ENCODE data around the gene KLHL22.

The KLHL22 gene

GRCh38 chr22:20427104-20427944, 68.3 kb downstream of the KLHL22 start:
- Histone ChIP-seq H3K27me3 (ENCODE audit: control insufficient read depth, insufficient read depth, low read length) (peaks cover 16% of the 10 kb centered on the region), H3K9ac (ENCODE audit: low read length) (no peak overlapping the region), H3K4me3 (ENCODE audit: low read length) (no peak overlapping the region), H3K27ac (ENCODE audit: low read depth, low read length) (no peak overlapping the region), H3K36me3 (ENCODE audit: control insufficient read depth, insufficient read depth, low read length) (peaks cover 2% of the 10 kb centered on the region), H3K4me1 (ENCODE audit: control insufficient read depth, insufficient read depth, low read length) (peaks cover 12% of the 10 kb centered on the region)

DNA sequence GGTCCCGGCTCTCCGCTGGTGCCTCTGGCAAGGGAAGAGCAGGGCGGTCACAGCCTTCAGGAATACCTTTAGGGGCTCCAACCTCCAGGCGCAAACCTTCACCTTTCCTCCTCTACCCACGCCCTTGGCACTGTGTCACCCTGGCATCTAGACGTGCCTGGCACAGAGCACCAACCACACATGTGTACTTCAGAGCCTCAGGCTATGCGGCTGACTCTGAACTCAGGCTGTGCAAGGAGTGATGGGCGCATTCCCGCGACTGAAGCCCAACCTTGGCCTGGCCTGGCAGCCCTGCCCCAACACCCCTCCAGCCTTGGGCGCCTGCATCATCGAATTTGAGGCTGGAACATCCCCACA, 69.4 kb downstream of the KLHL22 start:
- Histone ChIP-seq H3K9ac (ENCODE audit: low read length) (no peak overlapping the region), H3K27me3 (ENCODE audit: control insufficient read depth, insufficient read depth, low read length) (peaks cover 10% of the 10 kb centered on the region), H3K27ac (ENCODE audit: low read depth, low read length) (no peak overlapping the region), H3K4me3 (ENCODE audit: low read length) (no peak overlapping the region), H3K4me1 (ENCODE audit: control insufficient read depth, insufficient read depth, low read length) (peaks cover 11% of the 10 kb centered on the region), H3K36me3 (ENCODE audit: control insufficient read depth, insufficient read depth, low read length) (peaks cover 2% of the 10 kb centered on the region)

- Histone ChIP-seq H3K27ac (ENCODE audit: low read depth, low read length) (no peak overlapping the region), H3K4me3 (ENCODE audit: low read length) (no peak overlapping the region), H3K4me1 (ENCODE audit: control insufficient read depth, insufficient read depth, low read length) (peaks cover 10% of the 10 kb centered on the region), H3K27me3 (ENCODE audit: control insufficient read depth, insufficient read depth, low read length) (peaks cover 9% of the 10 kb centered on the region), H3K9ac (ENCODE audit: low read length) (no peak overlapping the region), H3K36me3 (ENCODE audit: control insufficient read depth, insufficient read depth, low read length) (peaks cover 2% of the 10 kb centered on the region)
Measured at GRCh38 chr22:20425566-20426258, 69.9 kb downstream of the KLHL22 start.

- Histone ChIP-seq H3K36me3 (ENCODE audit: control insufficient read depth, insufficient read depth, low read length) (peaks cover 2% of the 10 kb centered on the region), H3K27ac (ENCODE audit: low read depth, low read length) (no peak overlapping the region), H3K4me3 (ENCODE audit: low read length) (no peak overlapping the region), H3K4me1 (ENCODE audit: control insufficient read depth, insufficient read depth, low read length) (peaks cover 10% of the 10 kb centered on the region), H3K27me3 (ENCODE audit: control insufficient read depth, insufficient read depth, low read length) (peaks cover 9% of the 10 kb centered on the region), H3K9ac (ENCODE audit: low read length) (no peak overlapping the region)
Measured at GRCh38 chr22:20424932-20425565, 70.5 kb downstream of the KLHL22 start.

DNA sequence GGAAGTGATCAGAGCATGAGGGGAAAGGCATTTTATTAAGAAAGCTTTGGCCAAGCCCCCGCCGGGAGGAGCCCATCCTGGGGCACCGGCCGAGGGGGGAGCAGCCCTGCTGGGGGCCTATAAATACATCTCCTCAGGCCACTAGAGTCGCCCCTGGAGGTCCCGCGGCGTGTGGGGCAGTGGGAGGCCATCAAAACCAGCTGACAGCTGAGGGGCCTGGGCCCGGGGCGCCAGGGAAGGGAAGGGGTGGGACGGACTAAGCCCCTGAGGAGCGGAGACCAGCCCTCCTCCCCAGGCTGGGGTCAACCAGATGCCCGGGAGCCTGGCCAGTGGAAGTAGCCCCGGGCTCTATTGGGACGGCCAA, 71.0 kb downstream of the KLHL22 start:
- H3K27ac ChIP-seq (ENCODE audit: low read depth, low read length): no peak overlapping the region
- H3K9ac ChIP-seq (ENCODE audit: low read length): no peak overlapping the region
- H3K4me1 ChIP-seq (ENCODE audit: control insufficient read depth, insufficient read depth, low read length): peaks cover 10% of the 10 kb centered on the region
- peaks cover 9% of the 10 kb centered on the region for H3K27me3 ChIP-seq (ENCODE audit: control insufficient read depth, insufficient read depth, low read length)
- H3K36me3 ChIP-seq (ENCODE audit: control insufficient read depth, insufficient read depth, low read length): peaks cover 2% of the 10 kb centered on the region
- no peak overlapping the region for H3K4me3 ChIP-seq (ENCODE audit: low read length)

DNA sequence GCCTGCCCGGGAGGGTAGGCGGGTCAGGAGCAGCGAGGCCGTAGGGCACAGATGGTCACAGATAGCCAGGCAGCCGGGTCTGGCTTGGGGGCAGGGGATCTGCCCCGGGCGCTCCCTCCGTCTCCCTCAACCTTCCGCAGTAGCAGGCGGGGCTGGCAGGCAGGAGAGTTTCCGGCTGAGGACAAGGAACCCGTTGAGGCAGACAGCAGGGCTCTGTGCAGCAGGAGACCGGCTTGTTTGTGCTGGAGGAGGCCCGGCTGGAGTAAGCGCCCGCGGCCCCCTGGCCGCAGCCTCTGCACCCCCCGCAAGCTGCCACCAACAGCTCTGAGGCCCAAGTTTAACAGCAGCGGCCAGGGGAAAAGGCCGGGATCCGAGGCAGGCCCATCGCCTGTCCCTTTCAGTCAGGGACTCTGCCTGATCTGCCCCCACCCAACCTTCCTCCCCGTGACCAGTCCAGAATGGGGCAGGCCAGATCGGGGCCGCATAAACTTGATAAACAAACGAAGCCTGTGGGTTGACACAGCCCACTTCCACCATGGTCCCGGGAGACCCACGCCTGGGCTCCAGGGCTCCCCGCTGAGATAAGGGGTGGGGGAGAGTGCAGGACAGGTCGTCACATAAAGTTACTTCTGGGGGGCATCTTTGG, 71.6 kb downstream of the KLHL22 start:
- Histone ChIP-seq H3K36me3 (ENCODE audit: control insufficient read depth, insufficient read depth, low read length) (peaks cover 2% of the 10 kb centered on the region), H3K9ac (ENCODE audit: low read length) (no peak overlapping the region), H3K27me3 (ENCODE audit: control insufficient read depth, insufficient read depth, low read length) (peaks cover 9% of the 10 kb centered on the region), H3K4me3 (ENCODE audit: low read length) (no peak overlapping the region), H3K27ac (ENCODE audit: low read depth, low read length) (peak overlapping the region; percentile 49), H3K4me1 (ENCODE audit: control insufficient read depth, insufficient read depth, low read length) (peaks cover 10% of the 10 kb centered on the region)

- Histone ChIP-seq H3K36me3 (ENCODE audit: control insufficient read depth, insufficient read depth, low read length) (peaks cover 2% of the 10 kb centered on the region), H3K4me1 (ENCODE audit: control insufficient read depth, insufficient read depth, low read length) (peaks cover 10% of the 10 kb centered on the region), H3K9ac (ENCODE audit: low read length) (no peak overlapping the region), H3K27ac (ENCODE audit: low read depth, low read length) (peak overlapping the region; percentile 49), H3K27me3 (ENCODE audit: control insufficient read depth, insufficient read depth, low read length) (peaks cover 9% of the 10 kb centered on the region), H3K4me3 (ENCODE audit: low read length) (no peak overlapping the region)
Measured at GRCh38 chr22:20423008-20423905, 72.3 kb downstream of the KLHL22 start.

- H3K27me3 ChIP-seq (ENCODE audit: control insufficient read depth, insufficient read depth, low read length): peaks cover 9% of the 10 kb centered on the region
- H3K4me3 ChIP-seq (ENCODE audit: low read length): no peak overlapping the region
- H3K9ac ChIP-seq (ENCODE audit: low read length): no peak overlapping the region
- H3K27ac ChIP-seq (ENCODE audit: low read depth, low read length): peak overlapping the region; percentile 49
- peaks cover 10% of the 10 kb centered on the region for H3K4me1 ChIP-seq (ENCODE audit: control insufficient read depth, insufficient read depth, low read length)
- H3K36me3 ChIP-seq (ENCODE audit: control insufficient read depth, insufficient read depth, low read length): peaks cover 2% of the 10 kb centered on the region
Measured at GRCh38 chr22:20422271-20423007, 73.2 kb downstream of the KLHL22 start.

GRCh38 chr22:20421507-20421874, 74.1 kb downstream of the KLHL22 start:
- Histone ChIP-seq H3K4me1 (ENCODE audit: control insufficient read depth, insufficient read depth, low read length) (peaks cover 10% of the 10 kb centered on the region), H3K9ac (ENCODE audit: low read length) (no peak overlapping the region), H3K27ac (ENCODE audit: low read depth, low read length) (no peak overlapping the region), H3K36me3 (ENCODE audit: control insufficient read depth, insufficient read depth, low read length) (no peaks in the 10 kb centered on the region), H3K4me3 (ENCODE audit: low read length) (no peak overlapping the region), H3K27me3 (ENCODE audit: control insufficient read depth, insufficient read depth, low read length) (peaks cover 5% of the 10 kb centered on the region)

DNA sequence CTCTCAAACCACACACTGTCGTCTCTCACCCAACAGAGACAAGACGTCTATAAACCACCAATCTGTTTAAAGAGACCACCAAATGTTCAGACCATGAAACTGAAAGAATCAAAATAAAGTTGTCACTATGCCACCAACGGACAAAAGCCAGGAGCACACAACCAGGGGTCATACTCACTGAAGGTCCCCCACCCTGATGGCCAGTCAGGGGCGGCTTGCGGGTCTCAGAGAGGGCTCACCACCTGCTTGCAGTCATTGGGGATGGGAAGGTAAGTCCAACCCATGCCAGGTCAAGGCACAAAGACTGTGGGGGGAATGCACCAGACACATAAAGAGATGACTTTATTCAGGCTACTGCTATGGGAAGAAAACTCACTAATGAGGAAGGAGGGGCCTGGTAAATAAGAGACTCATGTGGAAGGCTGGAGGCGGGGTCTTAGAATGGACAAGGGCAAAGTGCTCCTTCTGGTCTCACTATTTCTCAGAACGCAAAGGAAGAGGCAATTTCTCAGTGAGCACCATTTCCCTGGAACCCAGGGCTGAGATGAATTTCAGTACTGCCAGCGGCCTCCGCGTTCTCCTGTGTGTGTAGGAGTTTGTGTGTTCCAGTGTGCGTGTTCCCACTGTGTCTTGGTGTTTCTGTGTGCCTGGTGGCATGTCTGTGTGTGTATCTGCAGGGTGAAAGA, 75.3 kb downstream of the KLHL22 start:
- no peak overlapping the region for H3K4me3 ChIP-seq (ENCODE audit: low read length)
- H3K27me3 ChIP-seq (ENCODE audit: control insufficient read depth, insufficient read depth, low read length): peaks cover 3% of the 10 kb centered on the region
- no peak overlapping the region for H3K27ac ChIP-seq (ENCODE audit: low read depth, low read length)
- no peaks in the 10 kb centered on the region for H3K36me3 ChIP-seq (ENCODE audit: control insufficient read depth, insufficient read depth, low read length)
- H3K4me1 ChIP-seq (ENCODE audit: control insufficient read depth, insufficient read depth, low read length): peaks cover 10% of the 10 kb centered on the region
- no peak overlapping the region for H3K9ac ChIP-seq (ENCODE audit: low read length)

DNA sequence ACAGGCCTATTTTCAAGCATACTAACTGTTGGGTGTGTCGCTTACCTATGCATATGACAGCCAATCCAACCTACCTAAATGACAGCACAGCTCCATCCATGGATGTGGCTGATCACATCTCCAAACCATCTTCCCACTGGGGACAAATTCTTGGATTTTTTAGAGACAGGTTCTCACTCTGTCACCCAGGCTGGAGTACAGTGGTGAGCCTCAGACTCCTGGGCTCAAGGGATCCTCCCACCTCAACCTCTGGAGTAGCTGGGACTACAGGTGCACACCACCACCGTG, 76.0 kb downstream of the KLHL22 start:
- no peak overlapping the region for H3K4me3 ChIP-seq (ENCODE audit: low read length)

More for the DNA sequence above, 76.0 kb downstream of the KLHL22 start:
- no peaks in the 10 kb centered on the region for H3K27me3 ChIP-seq (ENCODE audit: control insufficient read depth, insufficient read depth, low read length)
- no peaks in the 10 kb centered on the region for H3K36me3 ChIP-seq (ENCODE audit: control insufficient read depth, insufficient read depth, low read length)
- peaks cover 8% of the 10 kb centered on the region for H3K4me1 ChIP-seq (ENCODE audit: control insufficient read depth, insufficient read depth, low read length)
- no peak overlapping the region for H3K27ac ChIP-seq (ENCODE audit: low read depth, low read length)
- no peak overlapping the region for H3K9ac ChIP-seq (ENCODE audit: low read length)

All from rectal smooth muscle tissue (tissue), 1 donor.